ENCODE measurements around the gene PRR19.

Gene PRR19

GRCh38 chr19:42269478-42270345 is 32.2 kb upstream of the PRR19 start:
- no peak for TF ChIP-seq CTCF (conservative IDR thresholded peaks at IDR 0.05; ENCODE audit: low read depth, low read length)
- peak overlapping the region; percentile 64 for H3K4me3 ChIP-seq (ENCODE audit: low read depth, low read length)
- no peak for DNase-seq (ENCODE audit: low read depth)

GRCh38 chr19:42270346-42271044 is 31.4 kb upstream of the PRR19 start:
- peak overlapping the region; percentile 64 for H3K4me3 ChIP-seq (ENCODE audit: low read depth, low read length)
- TF ChIP-seq CTCF (conservative IDR thresholded peaks at IDR 0.05; ENCODE audit: low read depth, low read length), result no peak

GRCh38 chr19:42271045-42271419 is 30.9 kb upstream of the PRR19 start:
- no peak for TF ChIP-seq CTCF (conservative IDR thresholded peaks at IDR 0.05; ENCODE audit: low read depth, low read length)
- peak overlapping the region; percentile 64 for H3K4me3 ChIP-seq (ENCODE audit: low read depth, low read length)
- DNase-seq (ENCODE audit: low read depth), result no peak

More at GRCh38 chr19:42270346-42271044, 31.4 kb upstream of the PRR19 start:
- peak; percentile 91 for DNase-seq (ENCODE audit: low read depth)

GRCh38 chr19:42271861-42272534 is 29.9 kb upstream of the PRR19 start:
- TF ChIP-seq CTCF (conservative IDR thresholded peaks at IDR 0.05; ENCODE audit: low read depth, low read length), result no peak
- no peak overlapping the region for H3K4me3 ChIP-seq (ENCODE audit: low read depth, low read length)
- no peak for DNase-seq (ENCODE audit: low read depth)

GRCh38 chr19:42272535-42272897 is 29.4 kb upstream of the PRR19 start:
- no peak for TF ChIP-seq CTCF (conservative IDR thresholded peaks at IDR 0.05; ENCODE audit: low read depth, low read length)
- H3K4me3 ChIP-seq (ENCODE audit: low read depth, low read length), result no peak overlapping the region
- no peak for DNase-seq (ENCODE audit: low read depth)

- H3K4me3 ChIP-seq (ENCODE audit: low read depth, low read length), result no peak overlapping the region
- no peak for DNase-seq (ENCODE audit: low read depth)
- TF ChIP-seq CTCF (conservative IDR thresholded peaks at IDR 0.05; ENCODE audit: low read depth, low read length), result no peak
These were observed 28.9 kb upstream of the PRR19 start for GRCh38 chr19:42272989-42273406.

Data from choroid plexus epithelial cell (primary cell).